ENCODE data around the gene MMP20.

MMP20 gene

GRCh38 chr11:102546923-102547471 is 78.1 kb downstream of the MMP20 start:
- ChIA-PET POLR2A (no interaction called here), CTCF (interaction anchor here (0.9 to 5.7 kb wide), 8 partner anchors 10 to 253 kb away, joined by 3 to 53 read pairs (median 4); no protein-coding TSS in a partner anchor)
- no peak for TF ChIP-seq CTCF (IDR thresholded peaks at IDR 0.05; ENCODE audit: control extremely low read depth, extremely low read depth, low read depth, missing control alignments)
- peak; percentile 41 for DNase-seq (ENCODE audit: extremely low spot score)

GRCh38 chr11:102546427-102546826 is 78.7 kb downstream of the MMP20 start:
- DNase-seq (ENCODE audit: extremely low spot score) = peak; percentile 37
- ChIA-PET POLR2A (interaction anchor here (0.6 kb wide), 1 partner anchor 69 kb away, joined by 3 read pairs; no protein-coding TSS in a partner anchor), CTCF (interaction anchor here (0.7 to 5.7 kb wide), 14 partner anchors 9 to 253 kb away, joined by 3 to 53 read pairs (median 3); no protein-coding TSS in a partner anchor)
- TF ChIP-seq CTCF (IDR thresholded peaks at IDR 0.05; ENCODE audit: control extremely low read depth, extremely low read depth, low read depth, missing control alignments) = no peak

- POLR2A ChIA-PET = no interaction called here
- no peak for DNase-seq (ENCODE audit: extremely low spot score)
- TF ChIP-seq CTCF (IDR thresholded peaks at IDR 0.05; ENCODE audit: control extremely low read depth, extremely low read depth, low read depth, missing control alignments) = no peak
- CTCF ChIA-PET = interaction anchor here (0.7 to 5.7 kb wide), 13 partner anchors 8 to 252 kb away, joined by 3 to 53 read pairs (median 3); no protein-coding TSS in a partner anchor
These were observed 79.4 kb downstream of the MMP20 start for GRCh38 chr11:102545701-102546100.

- DNase-seq (ENCODE audit: extremely low spot score) = no peak
- no peak for TF ChIP-seq CTCF (IDR thresholded peaks at IDR 0.05; ENCODE audit: control extremely low read depth, extremely low read depth, low read depth, missing control alignments)
- POLR2A ChIA-PET = no interaction called here
- CTCF ChIA-PET = interaction anchor here (1.0 to 5.7 kb wide), 5 partner anchors 19 to 202 kb away, joined by 3 to 53 read pairs (median 5); no protein-coding TSS in a partner anchor
These were observed 80.5 kb downstream of the MMP20 start for GRCh38 chr11:102544594-102544993.

- no peak for TF ChIP-seq CTCF (IDR thresholded peaks at IDR 0.05; ENCODE audit: control extremely low read depth, extremely low read depth, low read depth, missing control alignments)
- ChIA-PET CTCF (interaction anchor here (1.1 to 7.5 kb wide), 7 partner anchors 8 to 198 kb away, joined by 3 to 47 read pairs (median 7); partner anchors contain the start of gene MMP7), POLR2A (no interaction called here)
- no peak for DNase-seq (ENCODE audit: extremely low spot score)
These were observed 85.6 kb downstream of the MMP20 start for GRCh38 chr11:102539567-102539966.

- POLR2A ChIA-PET = no interaction called here
- no peak for TF ChIP-seq CTCF (IDR thresholded peaks at IDR 0.05; ENCODE audit: control extremely low read depth, extremely low read depth, low read depth, missing control alignments)
- CTCF ChIA-PET = interaction anchor here (1.6 to 7.5 kb wide), 8 partner anchors 8 to 197 kb away, joined by 4 to 47 read pairs (median 8); partner anchors contain the start of gene MMP7
- DNase-seq (ENCODE audit: extremely low spot score) = no peak
These were observed 86.2 kb downstream of the MMP20 start for GRCh38 chr11:102538932-102539331.
